CD8-positive, alpha-beta memory T cell (primary cell): Measurements from ENCODE around the gene FOLR2. TPM values are rescaled to one million over a fixed set of nuclear protein-coding genes. Genes with fewer than 3 reads are reported as not detected.

Source experiments
- CTCF ChIA-PET: fragments of 350-600 bp; sonication (Branson Sonifier 250); formaldehyde crosslinking; loops from one replicate; lab custom pipeline; 2021; ENCODE audit warnings: antibody characterized with exemption; lab: Charles Lee
- POLR2A ChIA-PET: fragments of 350-600 bp; sonication (Branson Sonifier 250); formaldehyde crosslinking; loops from one replicate; lab custom pipeline; 2021; ENCODE audit warnings: antibody characterized with exemption; lab: Charles Lee
- DNase-seq, 5 donors: peaks; one replicate each; pipeline versions ENCODE4 v3.0.0 to v3.0.0-alpha.2; 2020 to 2022; ENCODE audit warnings: mixed read lengths in 1 of 5
- H3K27ac ChIP-seq: one replicate; pipeline ENCODE4 v1.7.0; 2013; ENCODE audit warnings: low read depth, mild to moderate bottlenecking, low read length, moderate library complexity
- H3K27me3 ChIP-seq: 2 replicates; pipeline ENCODE4 v1.7.0; 2013; ENCODE audit warnings: low read length, mild to moderate bottlenecking; ENCODE audit not compliant: insufficient read depth, poor library complexity, severe bottlenecking
- H3K36me3 ChIP-seq: 2 replicates; pipeline ENCODE4 v1.7.0; 2013; ENCODE audit warnings: mild to moderate bottlenecking, low read length, moderate library complexity; ENCODE audit not compliant: insufficient read depth
- H3K4me1 ChIP-seq: 2 replicates; pipeline ENCODE4 v1.7.0; 2013; ENCODE audit warnings: mild to moderate bottlenecking, low read length, moderate library complexity; ENCODE audit not compliant: insufficient read depth
- H3K4me3 ChIP-seq: 2 replicates; pipeline ENCODE4 v1.7.0; 2013; ENCODE audit warnings: mild to moderate bottlenecking, low read length
- H3K9me3 ChIP-seq: 2 replicates; pipeline ENCODE4 v1.7.0; 2013; ENCODE audit warnings: mild to moderate bottlenecking, low read length
- H3K27ac Mint-ChIP-seq, 8 donors: one replicate each; pipeline ENCODE4 v1.8.0; 2020 to 2021; ENCODE audit warnings: mixed read lengths in 8 of 8, mild to moderate bottlenecking in 6 of 8, inconsistent platforms in 3 of 8, moderate library complexity in 3 of 8
- H3K27me3 Mint-ChIP-seq, 2 donors: one replicate each; pipeline ENCODE4 v1.8.0; 2020 to 2021; ENCODE audit warnings: mixed read lengths in 2 of 2, mild to moderate bottlenecking in 1 of 2, moderate library complexity in 1 of 2
- H3K36me3 Mint-ChIP-seq, 3 donors: one replicate each; pipeline ENCODE4 v1.8.0; 2020 to 2021; ENCODE audit warnings: mixed read lengths in 3 of 3, inconsistent platforms in 1 of 3, mild to moderate bottlenecking in 1 of 3
- H3K4me1 Mint-ChIP-seq, 3 donors: one replicate each; pipeline ENCODE4 v1.8.0; 2020 to 2021; ENCODE audit warnings: mixed read lengths in 3 of 3, inconsistent platforms in 1 of 3, mild to moderate bottlenecking in 1 of 3
- H3K4me3 Mint-ChIP-seq, 7 donors: one replicate each; pipeline ENCODE4 v1.8.0; 2020 to 2021; ENCODE audit warnings: mixed read lengths in 7 of 7, mild to moderate bottlenecking in 6 of 7, moderate library complexity in 4 of 7, inconsistent platforms in 2 of 7
- H3K9me3 Mint-ChIP-seq, 5 donors: one replicate each; pipeline ENCODE4 v1.8.0; 2020 to 2022; ENCODE audit warnings: mixed read lengths in 5 of 5, mild to moderate bottlenecking in 3 of 5, moderate library complexity in 2 of 5, inconsistent platforms in 1 of 5
- polyA plus RNA-seq: library from polyadenylated mRNA; unstranded; fragments of 300-500 nt; fragmentation: Illumina TruSeq; gene quantifications from one replicate; pipeline ENCODE4 v1.2.3, GENCODE V29; 2021
- total RNA-seq, 2 experiments: library from RNA; stranded (reverse); gene quantifications; one replicate each; pipeline ENCODE4 v1.2.3, GENCODE V29; 2021

FOLR2 gene
- total and polyA plus RNA-seq, 3 experiments from 2014 or later, result 0.26 TPM; not detected in 2

GRCh38 chr11:72237112-72237931 is 20.7 kb downstream of the FOLR2 start:
- no peaks in the 10 kb centered on the region for H3K9me3 Mint-ChIP-seq
- peaks cover 21 to 32% (median 29%) of the 10 kb centered on the region in 3 donors for H3K4me1 Mint-ChIP-seq
- peaks cover 22 to 28% of the 10 kb centered on the region in 2 donors for H3K27me3 Mint-ChIP-seq
- Histone ChIP-seq H3K4me3 (no peak overlapping the region), H3K27ac (no peak overlapping the region), H3K36me3 (peaks cover 23% of the 10 kb centered on the region), H3K9me3 (no peaks in the 10 kb centered on the region), H3K27me3 (peaks cover 21% of the 10 kb centered on the region), H3K4me1 (peaks cover 11% of the 10 kb centered on the region)
- ChIA-PET POLR2A (no interaction called here), CTCF (interaction anchor here (0.9 to 2.8 kb wide), 3 partner anchors 8 to 14 kb away, joined by 3 to 9 read pairs (median 3); no protein-coding TSS in a partner anchor)
- H3K4me3 Mint-ChIP-seq, result no peak overlapping the region
- no peak overlapping the region for H3K27ac Mint-ChIP-seq
- peak in 1 of 5 donors; percentile 33 for DNase-seq
- peaks cover 6 to 53% (median 11%) of the 10 kb centered on the region in 3 donors for H3K36me3 Mint-ChIP-seq

- peaks cover 11% of the 10 kb centered on the region for H3K4me1 ChIP-seq
- H3K27me3 Mint-ChIP-seq, result peaks cover 28 to 35% of the 10 kb centered on the region in 2 donors
- DNase-seq, result peak; percentile 24 to 56 (median 28)
- peaks cover 21 to 29% (median 29%) of the 10 kb centered on the region in 3 donors for H3K4me1 Mint-ChIP-seq
- ChIA-PET POLR2A (no interaction called here), CTCF (interaction anchor here (0.9 to 1.1 kb wide), 2 partner anchors 8 to 15 kb away, joined by 3 read pairs; no protein-coding TSS in a partner anchor)
- H3K9me3 Mint-ChIP-seq, result peaks cover 0 to 2% (median 0%) of the 10 kb centered on the region in 5 donors
- H3K9me3 ChIP-seq, result no peaks in the 10 kb centered on the region
- peaks cover 6 to 45% (median 11%) of the 10 kb centered on the region in 3 donors for H3K36me3 Mint-ChIP-seq
- H3K27ac ChIP-seq, result no peak overlapping the region
- no peak overlapping the region for H3K27ac Mint-ChIP-seq
- H3K4me3 ChIP-seq, result no peak overlapping the region
- H3K27me3 ChIP-seq, result peaks cover 27% of the 10 kb centered on the region
- peaks cover 18% of the 10 kb centered on the region for H3K36me3 ChIP-seq
- no peak overlapping the region for H3K4me3 Mint-ChIP-seq
These were observed 21.5 kb downstream of the FOLR2 start for GRCh38 chr11:72238040-72238450.

DNA sequence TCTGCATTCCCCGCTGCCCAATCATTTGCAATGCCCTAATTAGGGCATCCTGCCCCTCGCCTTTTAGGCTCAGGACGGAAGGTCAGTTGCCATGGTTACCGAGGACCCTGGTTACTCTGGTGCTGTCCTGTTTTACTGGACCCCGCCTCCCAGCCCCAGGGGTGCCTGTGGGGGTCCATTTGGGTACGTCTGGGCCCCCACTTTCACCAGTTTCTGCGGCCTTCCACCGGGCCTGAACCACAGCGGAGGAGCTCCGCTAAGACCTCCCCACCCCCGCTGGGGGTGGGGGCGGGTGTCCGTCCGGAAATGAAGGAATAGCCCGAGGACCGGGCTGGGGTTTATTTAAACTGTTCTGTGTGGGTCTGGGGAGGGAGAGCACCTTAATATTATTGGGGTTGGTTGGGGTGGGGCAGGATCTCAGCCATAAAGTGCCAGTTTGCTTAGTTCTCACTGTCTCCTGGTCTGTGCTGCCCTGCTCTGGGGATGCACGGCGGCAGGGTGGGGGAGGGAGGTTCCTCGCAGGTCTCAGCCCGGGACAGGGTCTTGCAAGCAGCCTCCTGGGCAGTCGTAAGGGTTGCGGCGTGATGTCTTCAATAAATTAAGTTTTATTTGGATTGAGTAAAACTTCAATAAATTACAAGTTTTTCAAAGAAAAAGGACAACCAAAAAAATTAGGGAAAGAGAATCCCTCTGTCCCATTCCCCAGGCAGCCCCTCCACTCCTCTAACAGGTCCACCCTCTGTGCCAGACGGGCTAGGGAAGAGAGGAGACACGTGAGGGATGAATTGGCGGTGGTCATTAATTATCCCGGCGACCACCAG is 22.1 kb downstream of the FOLR2 start:
- Mint-ChIP-seq H3K27me3 (peaks cover 33 to 40% of the 10 kb centered on the region in 2 donors), H3K27ac (peak overlapping the region in 1 of 8 donors; percentile 22), H3K9me3 (peaks cover 0 to 2% (median 0%) of the 10 kb centered on the region in 5 donors), H3K4me1 (peaks cover 21 to 34% (median 31%) of the 10 kb centered on the region in 3 donors), H3K4me3 (peak overlapping the region in 2 of 7 donors; percentile 57 to 88), H3K36me3 (peaks cover 6 to 39% (median 9%) of the 10 kb centered on the region in 3 donors)
- CTCF ChIA-PET, result no interaction called here
- no peak overlapping the region for H3K27ac ChIP-seq
- POLR2A ChIA-PET, result no interaction called here
- no peak for DNase-seq
- no peak overlapping the region for H3K4me3 ChIP-seq
- H3K9me3 ChIP-seq, result no peaks in the 10 kb centered on the region
- peaks cover 11% of the 10 kb centered on the region for H3K36me3 ChIP-seq
- H3K27me3 ChIP-seq, result peaks cover 32% of the 10 kb centered on the region
- peaks cover 11% of the 10 kb centered on the region for H3K4me1 ChIP-seq

- Histone ChIP-seq H3K36me3 (peaks cover 4% of the 10 kb centered on the region), H3K4me1 (peaks cover 11% of the 10 kb centered on the region), H3K4me3 (no peak overlapping the region), H3K9me3 (no peaks in the 10 kb centered on the region), H3K27ac (no peak overlapping the region), H3K27me3 (peaks cover 33% of the 10 kb centered on the region)
- ChIA-PET CTCF (no interaction called here), POLR2A (no interaction called here)
- Mint-ChIP-seq H3K4me3 (peak overlapping the region in 5 of 7 donors; percentile 56 to 88 (median 58)), H3K36me3 (peaks cover 2 to 32% (median 9%) of the 10 kb centered on the region in 3 donors), H3K9me3 (peaks cover 0 to 2% (median 0%) of the 10 kb centered on the region in 5 donors), H3K27ac (no peak overlapping the region), H3K27me3 (peaks cover 33 to 40% of the 10 kb centered on the region in 2 donors), H3K4me1 (peaks cover 21 to 34% (median 28%) of the 10 kb centered on the region in 3 donors)
- DNase-seq, result peak in 1 of 5 donors; percentile 49
These were observed 22.8 kb downstream of the FOLR2 start for GRCh38 chr11:72239313-72239848.

DNA sequence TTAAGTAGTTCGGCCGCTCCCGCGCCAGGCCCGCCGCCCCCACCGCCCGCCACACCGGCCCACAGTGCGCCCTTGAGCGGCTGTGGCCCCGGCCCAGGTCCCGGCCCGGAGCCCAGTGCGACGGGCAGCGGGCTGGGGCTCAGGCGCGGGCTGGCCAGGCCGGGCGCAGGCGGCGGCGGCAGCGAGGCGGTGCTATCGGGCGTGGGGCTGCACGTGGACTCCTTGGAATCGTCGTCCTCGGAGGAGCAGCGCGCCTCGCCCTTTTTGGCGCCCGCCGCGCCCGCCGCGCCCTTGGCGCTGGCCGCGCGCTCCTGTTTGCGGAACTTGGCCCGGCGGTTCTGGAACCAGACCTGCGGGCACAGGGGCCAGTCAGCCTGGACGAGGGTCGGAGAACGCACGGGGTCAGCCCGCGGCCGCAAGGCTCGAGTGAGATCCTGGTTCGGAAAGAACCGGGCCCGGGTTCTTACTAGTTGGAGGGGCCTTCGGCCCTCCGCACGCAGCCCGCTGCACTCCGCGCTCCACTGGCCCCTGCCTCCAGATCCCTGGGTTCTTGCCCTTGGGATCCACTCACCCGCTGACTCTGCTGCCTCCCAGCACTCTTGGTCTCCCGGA is 23.4 kb downstream of the FOLR2 start:
- Histone ChIP-seq H3K36me3 (peaks cover 3% of the 10 kb centered on the region), H3K27ac (no peak overlapping the region), H3K4me3 (no peak overlapping the region), H3K9me3 (no peaks in the 10 kb centered on the region), H3K4me1 (peaks cover 11% of the 10 kb centered on the region), H3K27me3 (peaks cover 39% of the 10 kb centered on the region)
- peaks cover 0 to 2% (median 0%) of the 10 kb centered on the region in 5 donors for H3K9me3 Mint-ChIP-seq
- peaks cover 38 to 40% of the 10 kb centered on the region in 2 donors for H3K27me3 Mint-ChIP-seq
- DNase-seq, result peak in 1 of 5 donors; percentile 40
- CTCF ChIA-PET, result no interaction called here
- peak overlapping the region in 1 of 8 donors; percentile 13 for H3K27ac Mint-ChIP-seq
- POLR2A ChIA-PET, result interaction anchor here (0.6 kb wide), 1 partner anchor 14 kb away, joined by 3 read pairs; no protein-coding TSS in a partner anchor
- peaks cover 27 to 40% (median 30%) of the 10 kb centered on the region in 3 donors for H3K4me1 Mint-ChIP-seq
- peaks cover 0 to 26% (median 4%) of the 10 kb centered on the region in 3 donors for H3K36me3 Mint-ChIP-seq
- peak overlapping the region in 5 of 7 donors; percentile 45 to 76 (median 71) for H3K4me3 Mint-ChIP-seq

DNA sequence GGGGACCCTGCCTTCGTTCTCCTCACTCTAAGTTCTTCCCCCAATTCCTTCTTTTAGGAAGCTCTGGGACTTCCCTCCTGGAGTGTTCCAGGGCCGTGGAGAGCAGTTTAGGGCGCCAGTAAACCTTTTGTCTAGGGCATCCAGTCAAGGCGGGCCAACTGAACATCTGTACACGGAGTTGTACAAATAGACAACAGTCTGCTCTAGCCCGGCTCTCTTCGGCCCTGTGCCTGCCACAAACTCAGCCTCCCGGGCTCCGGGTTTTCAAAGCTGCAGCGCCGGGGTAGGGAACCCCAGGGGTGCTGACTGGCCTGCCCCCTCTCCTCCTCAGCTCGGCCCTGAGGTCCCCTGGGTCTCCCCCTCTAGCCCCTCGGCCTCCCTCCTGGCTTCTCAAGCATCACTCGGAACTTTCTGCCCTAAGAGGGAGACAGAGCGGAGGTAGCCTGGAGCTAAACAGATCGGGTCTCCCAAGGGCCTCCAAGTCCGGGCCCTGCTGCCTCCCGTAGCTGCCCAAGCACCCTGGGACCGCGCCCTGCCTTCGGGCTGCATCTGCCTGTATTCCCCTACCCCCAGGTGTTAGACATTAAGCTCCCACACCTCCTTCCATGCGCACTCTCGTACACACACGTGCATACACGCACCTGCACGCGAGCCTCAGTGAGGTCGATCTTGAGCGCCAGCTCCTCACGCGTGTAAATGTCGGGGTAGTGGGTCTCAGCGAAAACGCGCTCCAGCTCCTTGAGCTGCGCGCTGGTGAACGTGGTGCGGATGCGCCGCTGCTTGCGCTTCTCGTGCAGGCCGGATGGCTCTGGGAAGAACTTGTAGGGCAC is 24.1 kb downstream of the FOLR2 start:
- H3K4me3 Mint-ChIP-seq, result peak overlapping the region in 5 of 7 donors; percentile 45 to 76 (median 71)
- CTCF ChIA-PET, result no interaction called here
- Histone ChIP-seq H3K27ac (no peak overlapping the region), H3K36me3 (peaks cover 3% of the 10 kb centered on the region), H3K27me3 (peaks cover 46% of the 10 kb centered on the region), H3K4me3 (no peak overlapping the region), H3K9me3 (no peaks in the 10 kb centered on the region), H3K4me1 (peaks cover 11% of the 10 kb centered on the region)
- no peak for DNase-seq
- H3K4me1 Mint-ChIP-seq, result peaks cover 27 to 40% (median 30%) of the 10 kb centered on the region in 3 donors
- peaks cover 39 to 40% of the 10 kb centered on the region in 2 donors for H3K27me3 Mint-ChIP-seq
- H3K36me3 Mint-ChIP-seq, result peaks cover 0 to 20% (median 4%) of the 10 kb centered on the region in 3 donors
- H3K9me3 Mint-ChIP-seq, result peaks cover 0 to 2% (median 0%) of the 10 kb centered on the region in 5 donors
- peak overlapping the region in 2 of 8 donors; percentile 13 to 75 for H3K27ac Mint-ChIP-seq
- POLR2A ChIA-PET, result interaction anchor here (0.6 to 1.4 kb wide), 3 partner anchors 14 to 18 kb away, joined by 3 to 8 read pairs (median 3); no protein-coding TSS in a partner anchor
